Retinal pigment epithelial cell (primary cell): ENCODE results near the gene PHYHIPL.
A peak's percentile ranks its signal among the peaks of the same experiment; 100 is the strongest.
"Not testable (repeated sequence)": the region's sequence is repeated elsewhere in the genome, so short reads cannot be mapped to it uniquely, and the experiment has no call there.

Experiments
- DNase-seq: peaks from one replicate; pipeline ENCODE4 v3.0.0-alpha.2; 2010; ENCODE audit warnings: low read depth
- H3K4me3 ChIP-seq: 2 replicates; pipeline ENCODE4 v1.5.1; 2011; ENCODE audit warnings: mild to moderate bottlenecking, low read length, control low read depth, moderate library complexity
- TF ChIP-seq, protein P1 (sequence below): conservative IDR thresholded peaks from 2 replicates; pipeline ENCODE4 v1.5.1; 2011; ENCODE audit warnings: low read depth, low read length, control low read depth, inconsistent platforms

The PHYHIPL gene

GRCh38 chr10:59222788-59223187, 46.3 kb downstream of the PHYHIPL start:
- TF ChIP-seq, protein P1, sequence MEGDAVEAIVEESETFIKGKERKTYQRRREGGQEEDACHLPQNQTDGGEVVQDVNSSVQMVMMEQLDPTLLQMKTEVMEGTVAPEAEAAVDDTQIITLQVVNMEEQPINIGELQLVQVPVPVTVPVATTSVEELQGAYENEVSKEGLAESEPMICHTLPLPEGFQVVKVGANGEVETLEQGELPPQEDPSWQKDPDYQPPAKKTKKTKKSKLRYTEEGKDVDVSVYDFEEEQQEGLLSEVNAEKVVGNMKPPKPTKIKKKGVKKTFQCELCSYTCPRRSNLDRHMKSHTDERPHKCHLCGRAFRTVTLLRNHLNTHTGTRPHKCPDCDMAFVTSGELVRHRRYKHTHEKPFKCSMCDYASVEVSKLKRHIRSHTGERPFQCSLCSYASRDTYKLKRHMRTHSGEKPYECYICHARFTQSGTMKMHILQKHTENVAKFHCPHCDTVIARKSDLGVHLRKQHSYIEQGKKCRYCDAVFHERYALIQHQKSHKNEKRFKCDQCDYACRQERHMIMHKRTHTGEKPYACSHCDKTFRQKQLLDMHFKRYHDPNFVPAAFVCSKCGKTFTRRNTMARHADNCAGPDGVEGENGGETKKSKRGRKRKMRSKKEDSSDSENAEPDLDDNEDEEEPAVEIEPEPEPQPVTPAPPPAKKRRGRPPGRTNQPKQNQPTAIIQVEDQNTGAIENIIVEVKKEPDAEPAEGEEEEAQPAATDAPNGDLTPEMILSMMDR = no peak
- no peak for DNase-seq

DNA sequence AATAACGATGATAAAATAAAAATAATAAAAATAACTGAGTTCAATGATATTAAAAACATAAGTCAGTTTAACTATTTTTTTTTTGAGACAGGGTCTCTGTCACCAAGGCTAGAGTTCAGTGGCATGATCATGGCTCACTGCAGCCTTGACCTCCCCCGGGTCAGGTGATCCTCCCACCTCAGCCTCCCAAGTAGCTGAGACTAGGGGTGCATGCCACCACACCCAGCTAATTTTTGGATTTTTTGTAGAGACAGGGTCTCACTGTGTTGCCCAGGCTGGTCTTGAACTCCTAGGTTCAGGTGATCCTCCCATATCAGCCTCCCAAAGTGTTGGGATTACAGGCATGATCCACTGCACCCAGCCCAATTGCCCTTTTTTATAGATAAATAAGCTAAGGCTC, 47.2 kb downstream of the PHYHIPL start:
- H3K4me3 ChIP-seq, DNase-seq: not testable (repeated sequence)

More at GRCh38 chr10:59222788-59223187, 46.3 kb downstream of the PHYHIPL start:
- no peak overlapping the region for H3K4me3 ChIP-seq

GRCh38 chr10:59225211-59225610, 48.8 kb downstream of the PHYHIPL start:
- no peak for DNase-seq
- TF ChIP-seq, protein P1 = no peak
- H3K4me3 ChIP-seq = no peak overlapping the region

- no peak for DNase-seq
- no peak overlapping the region for H3K4me3 ChIP-seq
- TF ChIP-seq, protein P1 = no peak
Measured at GRCh38 chr10:59227136-59227673, 50.8 kb downstream of the PHYHIPL start.

DNA sequence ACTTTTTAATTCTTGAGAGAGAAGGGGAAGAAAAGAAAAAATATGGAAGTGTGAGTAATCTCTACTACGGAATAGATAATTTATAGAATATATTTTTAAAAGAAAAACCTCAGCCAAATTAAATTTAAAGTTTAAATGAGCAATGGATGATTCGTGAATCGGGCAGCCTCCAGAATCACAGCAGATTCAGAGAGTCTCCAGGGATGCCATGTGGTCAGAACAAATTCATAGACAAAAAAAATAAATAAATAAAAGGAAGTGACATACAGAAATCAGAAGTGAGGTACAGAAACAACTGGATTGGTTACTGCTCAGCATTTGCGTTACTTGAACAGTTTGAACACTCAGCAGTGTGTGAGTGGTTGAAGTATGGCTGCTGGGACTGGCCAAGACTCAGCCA, 53.0 kb downstream of the PHYHIPL start:
- TF ChIP-seq, protein P1 = no peak
- DNase-seq = no peak
- H3K4me3 ChIP-seq = no peak overlapping the region

GRCh38 chr10:59234194-59234593, 57.8 kb downstream of the PHYHIPL start:
- H3K4me3 ChIP-seq = no peak overlapping the region
- TF ChIP-seq, protein P1 = no peak
- no peak for DNase-seq

- TF ChIP-seq, protein P1 = peak; percentile 82
- H3K4me3 ChIP-seq = no peak overlapping the region
- DNase-seq = no peak
Measured at GRCh38 chr10:59234816-59235429, 58.5 kb downstream of the PHYHIPL start.
